Activated naive CD8-positive, alpha-beta T cell (primary cell): ENCODE data around the gene ZNF267.
A peak's percentile ranks its signal among the peaks of the same experiment; 100 is the strongest.
"Not testable (repeated sequence)": the region's sequence is repeated elsewhere in the genome, so short reads cannot be mapped to it uniquely, and the experiment has no call there.

Experiments used
- H3K27ac Mint-ChIP-seq: one replicate; pipeline ENCODE4 v1.8.0; 2021; ENCODE audit warnings: mixed read lengths
- H3K27me3 Mint-ChIP-seq: one replicate; pipeline ENCODE4 v1.8.0; 2021; ENCODE audit warnings: mixed read lengths
- H3K36me3 Mint-ChIP-seq: one replicate; pipeline ENCODE4 v1.8.0; 2021; ENCODE audit warnings: mixed read lengths
- H3K4me1 Mint-ChIP-seq: one replicate; pipeline ENCODE4 v1.8.0; 2021; ENCODE audit warnings: low read depth, mixed read lengths
- H3K4me3 Mint-ChIP-seq: one replicate; pipeline ENCODE4 v1.8.0; 2021; ENCODE audit warnings: mild to moderate bottlenecking, mixed read lengths
- H3K9me3 Mint-ChIP-seq: one replicate; pipeline ENCODE4 v1.8.0; 2021; ENCODE audit warnings: low read depth, mixed read lengths

The ZNF267 gene

DNA sequence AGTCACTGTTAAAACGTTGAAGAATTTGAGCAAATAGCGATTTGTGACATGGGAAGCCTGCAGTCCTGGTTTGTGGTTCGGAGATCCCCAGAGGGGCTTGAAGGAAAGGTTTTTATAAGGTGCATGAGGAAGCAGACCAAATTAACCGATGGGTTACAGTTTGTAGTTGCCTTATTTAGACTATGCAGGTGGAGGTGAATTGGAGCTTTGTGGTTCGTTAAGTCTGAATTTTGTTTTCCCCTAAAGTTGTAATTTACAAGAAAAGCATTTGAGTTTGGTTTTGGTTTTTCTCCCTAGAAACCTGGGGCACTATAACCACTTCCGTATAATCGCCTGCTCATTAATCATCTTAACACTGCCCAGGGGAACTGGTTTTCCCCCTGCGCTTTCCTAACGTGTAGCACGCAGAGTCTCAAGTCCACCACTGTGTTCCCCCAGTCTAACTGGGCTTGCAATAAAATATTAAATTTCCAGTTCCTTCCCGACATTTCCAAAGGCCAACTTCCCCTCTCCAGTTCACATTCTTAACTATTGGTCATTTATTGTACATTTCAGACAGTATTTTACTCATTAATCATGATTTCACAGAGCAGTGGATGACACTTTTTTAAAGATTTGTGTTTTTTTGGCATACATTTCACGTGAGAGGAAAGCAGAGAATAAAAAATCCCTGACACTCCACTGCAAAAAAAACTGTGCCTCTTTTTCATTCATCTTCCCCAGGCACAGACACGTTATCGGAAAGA lies 932 bp downstream of the ZNF267 start:
- peaks cover 24% of the 10 kb centered on the region for H3K36me3 Mint-ChIP-seq
- H3K4me1 Mint-ChIP-seq, result peaks cover 69% of the 10 kb centered on the region

GRCh38 chr16:31875112-31875803 lies 1.7 kb downstream of the ZNF267 start:
- Mint-ChIP-seq H3K4me3 (peak overlapping the region; percentile 91), H3K9me3 (no peaks in the 10 kb centered on the region), H3K4me1 (peaks cover 73% of the 10 kb centered on the region)

More for the DNA sequence above, 932 bp downstream of the ZNF267 start:
- H3K27me3 Mint-ChIP-seq, result no peaks in the 10 kb centered on the region
- peak overlapping the region; percentile 91 for H3K4me3 Mint-ChIP-seq
- no peaks in the 10 kb centered on the region for H3K9me3 Mint-ChIP-seq
- peak overlapping the region; percentile 97 for H3K27ac Mint-ChIP-seq

GRCh38 chr16:31875928-31876547 lies 2.4 kb downstream of the ZNF267 start:
- no peaks in the 10 kb centered on the region for H3K27me3 Mint-ChIP-seq
- H3K4me1 Mint-ChIP-seq, result peaks cover 72% of the 10 kb centered on the region
- peaks cover 34% of the 10 kb centered on the region for H3K36me3 Mint-ChIP-seq
- peak overlapping the region; percentile 91 for H3K4me3 Mint-ChIP-seq
- H3K9me3 Mint-ChIP-seq, result no peaks in the 10 kb centered on the region
- H3K27ac Mint-ChIP-seq, result peak overlapping the region; percentile 97

More at GRCh38 chr16:31875112-31875803, 1.7 kb downstream of the ZNF267 start:
- no peaks in the 10 kb centered on the region for H3K27me3 Mint-ChIP-seq
- H3K27ac Mint-ChIP-seq, result peak overlapping the region; percentile 97
- H3K36me3 Mint-ChIP-seq, result peaks cover 29% of the 10 kb centered on the region

GRCh38 chr16:31876951-31877828 lies 3.6 kb downstream of the ZNF267 start:
- peaks cover 36% of the 10 kb centered on the region for H3K36me3 Mint-ChIP-seq
- no peaks in the 10 kb centered on the region for H3K9me3 Mint-ChIP-seq
- peaks cover 72% of the 10 kb centered on the region for H3K4me1 Mint-ChIP-seq
- H3K4me3 Mint-ChIP-seq, result peak overlapping the region; percentile 91
- no peaks in the 10 kb centered on the region for H3K27me3 Mint-ChIP-seq
- peak overlapping the region; percentile 97 for H3K27ac Mint-ChIP-seq

GRCh38 chr16:31877876-31878642 lies 4.5 kb downstream of the ZNF267 start:
- no peaks in the 10 kb centered on the region for H3K27me3 Mint-ChIP-seq

DNA sequence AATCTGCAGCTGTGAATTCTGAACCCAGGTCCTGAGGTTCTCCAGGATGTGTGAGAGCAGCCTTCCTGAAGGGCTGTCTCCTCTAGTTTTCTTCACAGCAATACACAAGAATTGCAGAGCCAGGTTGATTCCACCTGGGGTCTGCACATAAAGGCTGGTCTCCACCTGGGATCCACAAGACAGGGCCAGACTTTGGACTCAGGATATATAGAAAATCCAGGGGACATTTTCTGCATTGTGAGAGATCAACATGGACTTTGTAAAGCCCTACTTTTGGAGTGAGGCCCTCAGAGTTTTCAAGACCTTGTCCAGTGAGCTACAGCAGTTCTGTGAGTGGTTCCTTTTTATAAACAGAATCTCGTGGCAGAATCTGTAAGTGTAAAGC lies 6.3 kb downstream of the ZNF267 start:
- peak overlapping the region; percentile 97 for H3K27ac Mint-ChIP-seq
- peak overlapping the region; percentile 91 for H3K4me3 Mint-ChIP-seq
- H3K4me1 Mint-ChIP-seq, result peaks cover 81% of the 10 kb centered on the region
- no peaks in the 10 kb centered on the region for H3K9me3 Mint-ChIP-seq
- peaks cover 38% of the 10 kb centered on the region for H3K36me3 Mint-ChIP-seq
- H3K27me3 Mint-ChIP-seq, result no peaks in the 10 kb centered on the region

More at GRCh38 chr16:31877876-31878642, 4.5 kb downstream of the ZNF267 start:
- peak overlapping the region; percentile 97 for H3K27ac Mint-ChIP-seq
- H3K4me3 Mint-ChIP-seq, result peak overlapping the region; percentile 91
- no peaks in the 10 kb centered on the region for H3K9me3 Mint-ChIP-seq
- peaks cover 72% of the 10 kb centered on the region for H3K4me1 Mint-ChIP-seq
- peaks cover 37% of the 10 kb centered on the region for H3K36me3 Mint-ChIP-seq

GRCh38 chr16:31880322-31880979 lies 6.8 kb downstream of the ZNF267 start:
- Mint-ChIP-seq H3K36me3 (peaks cover 40% of the 10 kb centered on the region), H3K27ac (peak overlapping the region; percentile 97), H3K4me1 (peaks cover 87% of the 10 kb centered on the region), H3K4me3 (peak overlapping the region; percentile 91), H3K27me3 (no peaks in the 10 kb centered on the region), H3K9me3 (no peaks in the 10 kb centered on the region)

DNA sequence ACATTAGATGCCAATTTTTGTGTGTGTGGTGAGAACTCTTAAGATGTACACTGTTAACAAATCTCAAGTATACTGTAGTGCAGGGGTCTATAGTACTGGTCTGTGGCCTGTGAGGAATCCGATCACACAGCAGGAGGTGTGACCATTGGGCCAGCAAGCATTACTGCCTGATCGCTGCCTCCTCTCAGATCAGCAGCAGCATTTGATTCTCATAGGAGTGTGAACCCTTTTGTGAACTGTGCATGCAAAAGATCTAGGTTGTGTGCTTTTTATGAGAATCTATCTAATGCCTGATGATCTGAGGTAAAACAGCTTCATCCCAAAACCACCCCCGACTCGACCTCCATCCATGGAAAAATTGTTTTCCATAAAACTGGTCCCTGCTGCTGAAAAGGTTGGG lies 12.6 kb downstream of the ZNF267 start:
- H3K36me3 Mint-ChIP-seq, result peaks cover 46% of the 10 kb centered on the region
- H3K27ac Mint-ChIP-seq, result peak overlapping the region; percentile 54
- no peaks in the 10 kb centered on the region for H3K27me3 Mint-ChIP-seq
- peaks cover 14% of the 10 kb centered on the region for H3K9me3 Mint-ChIP-seq
- H3K4me3 Mint-ChIP-seq, result no peak overlapping the region
- H3K4me1 Mint-ChIP-seq, result peaks cover 79% of the 10 kb centered on the region

- Mint-ChIP-seq H3K36me3 (peaks cover 61% of the 10 kb centered on the region), H3K4me1 (peaks cover 74% of the 10 kb centered on the region)
Observed at GRCh38 chr16:31888735-31889134, 15.1 kb downstream of the ZNF267 start.

GRCh38 chr16:31892111-31892510 lies 18.5 kb downstream of the ZNF267 start:
- peaks cover 82% of the 10 kb centered on the region for H3K36me3 Mint-ChIP-seq
- H3K9me3 Mint-ChIP-seq, result peaks cover 27% of the 10 kb centered on the region
- H3K4me3 Mint-ChIP-seq, H3K27me3 Mint-ChIP-seq, H3K27ac Mint-ChIP-seq: not testable (repeated sequence)
- peaks cover 68% of the 10 kb centered on the region for H3K4me1 Mint-ChIP-seq

More at GRCh38 chr16:31888735-31889134, 15.1 kb downstream of the ZNF267 start:
- Mint-ChIP-seq H3K27ac (peak overlapping the region; percentile 81), H3K9me3 (peaks cover 14% of the 10 kb centered on the region), H3K4me3 (peak overlapping the region; percentile 62), H3K27me3 (no peaks in the 10 kb centered on the region)

- peaks cover 69% of the 10 kb centered on the region for H3K4me1 Mint-ChIP-seq
- H3K27me3 Mint-ChIP-seq, result no peaks in the 10 kb centered on the region
- peak overlapping the region; percentile 46 for H3K27ac Mint-ChIP-seq
- peaks cover 81% of the 10 kb centered on the region for H3K36me3 Mint-ChIP-seq
- no peak overlapping the region for H3K4me3 Mint-ChIP-seq
- H3K9me3 Mint-ChIP-seq, result peaks cover 26% of the 10 kb centered on the region
Observed at GRCh38 chr16:31893824-31894223, 20.2 kb downstream of the ZNF267 start.

DNA sequence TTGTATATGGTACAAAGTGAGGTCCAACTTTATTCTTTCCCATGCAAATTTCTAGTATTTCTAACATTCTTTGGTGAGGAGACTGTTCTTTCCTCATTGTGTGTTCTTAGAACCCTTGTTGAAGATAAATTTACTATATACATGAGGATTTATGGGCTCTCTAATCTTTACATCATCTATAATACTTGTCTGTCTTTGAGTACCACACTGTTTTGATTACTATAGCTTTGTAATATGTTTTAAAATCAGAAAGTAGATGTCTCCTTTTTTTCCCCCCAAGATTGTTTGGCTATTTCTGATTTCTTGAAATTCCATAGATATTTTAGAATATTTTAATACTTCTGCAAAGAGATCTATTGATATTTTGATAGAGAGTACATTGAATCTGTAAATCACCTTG lies 23.7 kb downstream of the ZNF267 start:
- Mint-ChIP-seq H3K4me1 (peaks cover 64% of the 10 kb centered on the region), H3K9me3 (peaks cover 16% of the 10 kb centered on the region)

DNA sequence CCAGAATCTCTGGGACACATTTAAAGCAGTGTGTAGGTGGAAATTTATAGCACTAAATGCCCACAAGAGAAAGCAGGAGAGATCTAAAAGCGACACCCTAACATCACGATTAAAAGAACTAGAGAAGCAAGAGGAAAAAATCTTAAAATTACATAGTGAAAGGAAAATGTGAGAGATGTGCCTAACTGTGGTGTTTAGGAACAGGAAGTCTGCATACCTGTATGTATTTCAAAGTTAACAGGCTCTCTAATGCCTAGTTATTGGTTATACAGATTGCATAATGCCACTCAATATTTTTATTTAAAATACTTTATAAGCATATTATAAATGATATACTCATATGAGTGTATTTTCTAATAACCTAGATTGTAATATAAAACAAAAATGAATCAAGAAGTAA lies 25.9 kb downstream of the ZNF267 start:
- H3K27me3 Mint-ChIP-seq, result no peaks in the 10 kb centered on the region
- H3K4me1 Mint-ChIP-seq, result peaks cover 52% of the 10 kb centered on the region
- peak overlapping the region; percentile 72 for H3K4me3 Mint-ChIP-seq
- H3K27ac Mint-ChIP-seq, result peak overlapping the region; percentile 92
- peaks cover 10% of the 10 kb centered on the region for H3K9me3 Mint-ChIP-seq
- H3K36me3 Mint-ChIP-seq, result peaks cover 63% of the 10 kb centered on the region

More for the DNA sequence above, 23.7 kb downstream of the ZNF267 start:
- no peak overlapping the region for H3K4me3 Mint-ChIP-seq
- H3K27ac Mint-ChIP-seq, result no peak overlapping the region
- no peaks in the 10 kb centered on the region for H3K27me3 Mint-ChIP-seq
- peaks cover 69% of the 10 kb centered on the region for H3K36me3 Mint-ChIP-seq
